NOMO-1 treated with DMSO at 0.1 percent for 48 hours (cell line): Measurements from ENCODE around the gene PTPN14.
"Not testable (repeated sequence)": the region's sequence is repeated elsewhere in the genome, so short reads cannot be mapped to it uniquely, and the experiment has no call there.

Experiments used
- DNase-seq: peaks from one replicate; lab custom pipeline; 2025; ENCODE audit not compliant: unreplicated experiment; lab: John Stamatoyannopoulos, UW

PTPN14 gene

DNA sequence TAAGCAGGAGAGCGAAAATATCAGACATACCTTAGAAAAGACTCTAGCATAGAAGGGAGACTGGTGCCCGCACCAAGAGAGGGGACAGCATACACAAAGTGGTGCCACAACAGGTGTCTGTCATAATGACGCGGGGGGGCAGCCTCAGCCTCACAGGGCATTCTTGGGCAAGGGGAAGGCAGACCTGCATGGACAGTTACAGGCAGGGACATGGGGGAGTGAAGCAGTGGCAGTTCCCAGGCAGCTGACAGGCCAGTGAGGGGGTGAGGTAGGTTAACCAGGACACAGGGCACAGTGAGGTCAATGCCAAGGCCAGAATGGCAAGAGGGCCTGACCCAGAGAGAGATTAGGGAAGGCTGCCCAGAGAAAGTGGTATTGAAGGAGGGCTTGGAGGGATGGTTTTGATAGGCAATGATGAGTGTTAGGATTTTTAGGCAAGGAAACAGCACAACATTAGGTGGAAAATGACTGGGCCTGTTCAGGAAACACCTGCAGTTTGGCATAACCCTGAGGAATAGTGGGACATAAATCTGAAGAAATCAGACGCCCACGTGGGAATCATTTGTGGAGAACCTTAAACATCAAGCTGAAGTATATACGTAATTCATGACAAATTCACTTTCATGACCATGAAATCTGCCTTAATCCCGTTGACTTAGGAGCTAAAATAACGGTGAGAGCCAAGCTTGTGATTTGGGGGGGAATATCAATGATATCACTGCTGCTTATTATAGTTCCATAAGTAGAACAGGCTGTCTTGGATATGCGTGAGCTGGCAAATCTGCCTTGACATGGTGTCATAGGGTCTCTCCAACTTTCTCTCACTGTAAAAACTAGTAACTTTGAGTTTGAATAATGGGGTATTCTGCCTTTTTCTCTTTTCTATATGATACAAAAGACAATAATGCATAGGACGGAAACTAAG is 8.9 kb downstream of the PTPN14 start:
- DNase-seq = no peak

DNA sequence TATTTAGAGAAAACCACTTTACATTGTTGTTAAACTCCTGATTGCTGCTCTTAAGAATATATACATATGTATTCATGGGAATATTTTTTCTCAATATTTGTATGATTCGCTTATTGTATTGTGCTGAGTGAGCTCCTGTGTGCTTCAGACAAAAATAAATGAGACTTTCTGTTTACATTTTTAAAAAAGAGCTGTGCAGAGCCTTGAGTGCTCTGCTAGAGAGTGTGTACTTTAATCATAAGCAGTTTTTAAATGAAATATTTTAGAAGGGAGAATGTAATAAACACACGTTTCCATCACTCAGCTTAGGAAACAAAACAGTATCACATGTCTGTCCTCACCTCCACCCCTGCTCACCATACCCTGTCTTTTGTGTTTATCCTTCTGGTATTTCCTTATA is 9.7 kb downstream of the PTPN14 start:
- no peak for DNase-seq

DNA sequence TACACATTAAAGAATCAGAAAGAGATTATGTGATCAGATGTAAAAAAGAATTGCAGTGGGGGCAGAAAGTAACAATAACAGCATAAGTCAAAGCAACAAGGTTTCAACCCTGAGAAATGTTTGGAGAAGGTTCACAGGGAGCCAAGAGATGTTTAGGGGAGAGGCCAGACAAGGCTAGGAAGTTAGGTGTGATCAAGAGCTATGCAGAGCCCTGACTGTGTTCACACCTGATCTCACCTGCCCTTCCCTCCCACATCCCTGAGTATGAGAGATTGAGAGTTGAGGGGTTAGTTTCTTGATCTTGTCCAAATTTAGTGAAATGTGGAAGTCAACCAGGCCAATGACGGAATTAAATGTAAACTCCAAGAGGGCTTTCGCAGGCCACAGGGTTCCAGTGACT is 10.2 kb downstream of the PTPN14 start:
- DNase-seq = no peak

DNA sequence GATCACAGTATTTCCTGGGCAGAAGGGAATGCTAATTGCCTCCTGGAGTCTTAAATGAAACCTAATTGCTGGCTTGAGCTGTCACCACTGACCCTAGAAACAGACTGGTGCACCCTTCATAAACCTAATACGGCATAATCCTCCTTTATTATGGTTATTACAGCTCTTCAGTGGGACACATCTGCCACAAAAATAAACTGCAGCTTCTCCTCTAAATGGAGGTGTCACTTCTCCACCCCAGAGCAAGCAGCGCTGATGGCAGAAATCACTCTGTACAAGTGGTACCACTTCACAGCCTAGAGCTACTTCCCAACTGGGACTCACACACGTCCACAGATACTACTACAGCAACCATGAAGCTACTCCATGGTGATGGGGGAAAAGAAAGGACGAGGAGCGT is 11.1 kb downstream of the PTPN14 start:
- no peak for DNase-seq

DNA sequence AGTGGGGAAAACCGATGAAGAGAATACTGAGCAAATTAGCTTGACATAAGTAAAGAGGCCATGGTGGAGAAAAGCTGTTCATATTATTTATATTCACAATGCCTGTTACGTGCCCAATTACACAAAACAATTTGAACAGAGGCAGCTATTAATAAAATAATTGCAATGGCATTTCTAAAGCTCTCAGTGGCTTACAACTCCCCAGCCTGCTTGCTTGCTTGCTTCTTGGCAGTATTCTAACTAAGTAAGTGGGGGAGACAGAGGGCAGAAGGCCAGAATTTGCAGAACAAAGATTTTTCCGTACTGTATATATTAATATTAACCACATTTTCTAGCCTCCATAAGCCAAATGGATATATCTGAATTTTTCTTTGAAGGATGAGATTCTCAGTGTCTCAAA is 12.9 kb downstream of the PTPN14 start:
- DNase-seq = no peak

DNA sequence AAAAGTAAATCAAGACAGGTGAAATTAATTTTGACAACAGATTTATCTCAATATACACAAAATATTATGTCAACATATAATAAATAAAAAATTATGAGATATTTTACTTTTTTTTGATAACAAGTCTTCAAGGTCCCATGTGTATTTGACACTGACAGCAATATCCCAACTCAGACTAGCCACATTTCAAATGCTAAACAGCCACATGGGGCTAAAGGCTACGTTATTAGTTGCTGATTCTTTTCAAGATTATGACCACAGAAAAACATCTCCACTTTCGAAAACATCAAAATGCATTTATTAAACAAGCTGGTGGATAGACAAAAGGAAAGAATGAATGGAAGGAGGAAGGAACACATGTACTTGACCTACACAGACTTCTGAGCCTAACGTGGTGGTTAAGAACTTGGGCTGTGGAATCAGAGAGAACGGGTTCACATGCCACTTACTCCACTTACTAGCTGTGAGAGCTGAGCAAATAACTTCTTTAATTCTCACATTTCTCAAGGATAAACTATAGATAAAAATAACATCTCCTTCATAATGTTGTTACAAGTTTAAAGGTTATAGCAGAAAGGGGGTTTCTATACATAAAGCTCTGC is 13.4 kb downstream of the PTPN14 start:
- DNase-seq = no peak

DNA sequence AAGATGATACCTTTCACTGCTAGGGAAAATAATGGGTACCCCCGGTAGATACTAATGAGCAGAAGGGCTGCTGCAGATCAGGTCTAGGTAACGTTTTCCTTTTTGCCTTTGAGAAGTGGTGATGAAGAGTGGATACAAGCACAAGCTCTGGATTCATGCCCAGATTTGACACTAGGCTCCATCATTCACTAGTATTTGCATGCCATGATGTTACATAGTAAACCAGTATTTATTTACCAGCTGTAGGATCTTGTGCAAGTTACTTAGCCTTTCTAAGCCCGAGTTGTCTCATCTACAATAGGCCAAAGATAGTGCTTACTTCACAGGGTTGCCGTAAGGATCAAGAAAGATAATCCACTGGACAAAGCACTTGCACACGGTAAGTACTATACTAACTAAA is 14.2 kb downstream of the PTPN14 start:
- no peak for DNase-seq

DNA sequence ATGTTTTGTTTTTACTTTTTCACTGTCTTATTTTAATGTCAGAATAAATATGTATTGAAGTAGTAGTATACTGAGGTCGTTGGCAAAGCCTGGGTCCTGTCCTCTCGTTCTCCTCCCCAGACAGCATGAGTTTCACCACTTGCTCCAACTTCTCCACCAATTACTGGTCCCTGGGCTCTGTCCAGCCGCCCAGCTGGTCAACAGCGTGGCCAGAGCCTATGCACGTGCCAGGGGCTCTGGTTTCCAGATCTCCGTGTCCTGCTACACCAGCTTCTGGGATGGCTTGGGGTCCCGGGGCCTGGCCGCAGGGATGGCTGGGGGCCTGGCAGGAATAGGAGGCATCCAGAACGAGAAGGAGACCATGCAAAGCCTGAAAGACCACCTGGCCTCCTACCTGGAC is 19.3 kb downstream of the PTPN14 start:
- no peak for DNase-seq

DNA sequence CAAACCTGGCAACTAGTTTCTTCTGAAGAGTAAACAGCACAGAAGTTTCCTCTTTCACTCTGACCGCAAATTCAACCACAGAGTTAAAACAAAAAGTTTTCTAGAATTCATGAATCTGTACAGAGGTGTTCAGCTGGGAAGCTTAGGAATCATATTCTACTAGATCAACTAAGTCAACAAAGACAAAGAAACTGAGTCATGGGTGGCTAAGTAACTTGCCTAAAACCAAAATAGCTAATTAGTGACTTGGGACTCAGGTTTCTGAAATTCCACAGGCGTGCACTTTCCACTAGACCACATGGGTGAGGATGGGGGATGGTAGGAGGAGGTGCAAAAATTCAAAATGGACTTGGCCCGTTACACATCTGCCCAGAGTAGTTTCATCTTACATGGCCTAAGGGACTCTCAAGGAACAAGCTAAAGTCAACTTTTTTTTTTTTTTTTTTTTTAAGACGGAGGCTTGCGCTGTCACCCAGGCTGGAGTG is 25.8 kb downstream of the PTPN14 start:
- DNase-seq = peak; percentile 40

DNA sequence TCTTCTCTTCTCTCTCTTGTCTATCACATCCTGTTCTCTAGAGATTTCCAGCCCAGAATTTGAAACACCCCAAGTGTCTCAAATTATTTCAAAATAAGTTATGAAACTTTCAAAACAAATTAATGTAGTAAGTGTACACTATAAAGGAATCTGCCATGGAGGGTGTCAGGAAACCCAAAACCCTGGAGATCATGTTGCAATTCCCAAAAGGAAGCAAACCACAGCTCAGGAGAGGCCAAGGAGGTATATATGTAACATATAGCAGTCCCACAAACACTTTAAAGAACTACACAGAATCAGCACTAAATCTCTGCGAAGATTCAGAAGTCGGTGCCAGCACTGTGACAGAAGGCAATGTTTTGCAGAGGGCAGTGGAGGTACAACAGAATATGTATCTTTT is 26.6 kb downstream of the PTPN14 start:
- DNase-seq = no peak

DNA sequence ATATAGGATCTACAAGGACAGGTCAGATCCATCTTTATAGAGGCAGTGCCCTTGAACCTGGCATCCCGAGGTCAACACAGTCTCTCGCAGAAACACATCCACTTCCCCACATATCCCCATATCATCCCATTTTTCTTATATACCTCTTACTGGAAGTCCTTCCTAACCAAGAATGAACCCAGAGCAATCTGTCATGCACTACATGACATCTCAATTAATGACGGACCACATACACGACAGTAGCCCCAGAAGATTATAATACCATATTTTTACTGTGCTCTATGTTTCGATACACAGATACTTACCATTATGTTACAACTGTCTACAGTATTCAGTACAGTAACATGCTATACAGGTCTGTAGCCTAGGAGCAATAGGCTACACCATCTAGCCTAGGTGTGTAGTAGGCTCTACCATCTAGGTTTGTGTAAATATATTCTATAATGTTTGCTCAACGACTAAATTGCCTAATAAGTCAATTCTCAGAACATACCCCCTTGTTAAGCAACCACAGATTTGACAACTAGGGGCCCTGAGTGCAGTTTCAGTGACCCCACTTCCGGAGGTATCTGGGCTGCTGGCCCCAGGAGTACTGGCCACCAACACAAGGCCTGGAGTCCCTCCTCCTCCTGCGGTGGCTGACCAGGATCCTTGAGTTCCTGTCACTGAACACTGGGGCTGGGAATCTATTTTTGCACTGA is 28.1 kb downstream of the PTPN14 start:
- peak; percentile 15 for DNase-seq

DNA sequence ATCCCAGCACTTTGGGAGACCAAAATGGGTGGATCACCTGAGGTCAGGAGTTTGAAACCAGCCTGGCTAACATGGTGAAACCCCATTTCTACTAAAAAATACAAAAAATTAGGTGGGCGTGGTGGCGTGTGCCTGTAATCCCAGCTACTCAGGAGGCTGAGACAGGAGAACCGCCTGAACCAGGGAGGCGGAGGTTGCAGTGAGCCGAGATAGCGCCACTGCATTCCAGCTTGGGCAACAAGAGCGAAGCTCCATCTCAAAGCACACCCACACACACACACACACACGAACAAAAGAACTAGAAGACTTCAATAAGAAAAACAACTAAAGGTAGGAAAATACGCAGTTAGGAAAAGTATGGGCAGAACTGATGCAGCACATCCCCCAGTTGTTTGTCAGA is 29.9 kb downstream of the PTPN14 start:
- not testable (repeated sequence) for DNase-seq

DNA sequence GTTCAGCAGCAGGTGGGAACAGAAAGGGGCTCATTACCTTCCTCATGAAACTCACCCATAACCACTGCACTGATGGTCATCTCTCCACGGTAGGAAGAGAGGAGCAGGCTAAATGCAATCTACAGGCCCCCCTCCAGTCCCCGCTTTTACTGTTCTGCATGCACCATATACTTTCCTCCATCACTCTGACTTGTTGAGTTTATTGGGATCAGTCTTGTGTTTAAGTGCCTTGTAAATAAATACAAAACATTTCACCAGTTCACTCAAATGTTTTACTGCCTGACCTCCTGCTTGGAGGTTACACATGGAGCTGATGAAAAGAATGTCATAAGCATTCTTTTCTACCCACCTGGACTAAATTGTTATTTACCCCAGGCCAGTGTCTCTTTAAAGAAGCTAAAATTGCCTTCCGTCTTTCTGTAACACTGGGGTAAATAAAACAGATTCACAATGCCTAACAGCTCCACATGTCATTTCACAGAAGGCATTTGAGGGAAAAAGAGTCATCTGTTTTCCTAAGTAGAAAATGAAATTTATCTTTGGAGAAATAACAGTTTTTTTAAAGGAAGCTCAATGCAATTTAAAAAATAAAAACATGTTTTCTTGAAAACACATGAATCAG is 30.7 kb downstream of the PTPN14 start:
- no peak for DNase-seq

DNA sequence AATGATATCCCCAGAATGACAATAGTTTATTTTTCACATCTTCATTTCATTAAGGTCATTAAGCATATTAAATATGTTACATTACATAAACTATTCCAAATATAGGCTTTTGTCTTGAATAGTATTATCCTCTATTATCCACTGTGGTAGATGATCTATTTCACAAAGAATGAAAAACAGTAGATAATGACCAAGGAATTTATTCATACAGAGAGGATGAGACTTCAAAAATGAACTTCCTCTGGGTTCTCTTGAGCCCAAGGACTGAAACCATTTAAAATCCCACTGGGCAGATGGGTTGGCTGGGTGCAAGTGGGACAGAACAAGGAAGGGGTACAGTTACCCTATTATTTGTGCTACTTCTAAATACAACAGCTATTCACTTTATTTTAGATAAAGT is 33.0 kb downstream of the PTPN14 start:
- no peak for DNase-seq

DNA sequence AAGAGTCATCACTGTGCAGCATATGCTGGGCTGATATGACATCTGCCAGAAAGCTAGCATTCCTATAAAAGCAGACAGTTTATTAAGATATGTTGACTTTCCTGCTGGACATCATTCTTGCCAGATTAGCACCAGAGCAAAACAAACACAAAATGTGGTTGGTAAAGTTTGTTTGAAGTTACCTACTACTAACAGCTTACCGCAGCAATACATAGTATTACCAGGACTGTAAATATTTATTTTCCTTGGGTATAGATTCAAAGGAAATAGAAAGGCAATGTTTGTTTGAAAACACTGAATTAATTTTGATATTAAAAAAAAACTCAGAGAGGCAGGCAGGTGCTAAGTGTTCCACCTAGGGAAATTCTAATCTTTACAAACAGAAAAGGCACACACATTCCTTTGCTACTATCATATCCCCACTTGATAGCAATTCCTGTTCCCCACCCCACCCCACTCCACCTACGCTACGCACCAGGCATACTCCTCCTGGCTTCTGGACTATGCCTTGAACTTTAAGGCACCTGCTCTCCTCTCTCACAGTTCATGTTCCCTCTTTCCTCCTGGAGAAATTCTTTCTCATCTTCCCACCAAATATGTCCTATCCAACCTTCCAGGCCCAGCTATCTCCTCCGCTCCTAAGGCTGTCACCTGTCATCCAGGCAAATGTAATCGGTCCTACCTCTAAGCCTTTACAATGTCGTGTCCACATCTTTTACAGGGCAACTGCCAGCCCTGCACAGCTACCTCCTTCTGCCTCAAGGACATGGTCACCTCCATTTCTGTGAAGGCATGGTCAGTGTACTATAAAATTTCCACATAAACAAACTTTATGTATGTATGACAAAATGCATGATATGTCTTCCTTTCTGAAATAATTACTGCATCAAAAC is 34.7 kb downstream of the PTPN14 start:
- no peak for DNase-seq

DNA sequence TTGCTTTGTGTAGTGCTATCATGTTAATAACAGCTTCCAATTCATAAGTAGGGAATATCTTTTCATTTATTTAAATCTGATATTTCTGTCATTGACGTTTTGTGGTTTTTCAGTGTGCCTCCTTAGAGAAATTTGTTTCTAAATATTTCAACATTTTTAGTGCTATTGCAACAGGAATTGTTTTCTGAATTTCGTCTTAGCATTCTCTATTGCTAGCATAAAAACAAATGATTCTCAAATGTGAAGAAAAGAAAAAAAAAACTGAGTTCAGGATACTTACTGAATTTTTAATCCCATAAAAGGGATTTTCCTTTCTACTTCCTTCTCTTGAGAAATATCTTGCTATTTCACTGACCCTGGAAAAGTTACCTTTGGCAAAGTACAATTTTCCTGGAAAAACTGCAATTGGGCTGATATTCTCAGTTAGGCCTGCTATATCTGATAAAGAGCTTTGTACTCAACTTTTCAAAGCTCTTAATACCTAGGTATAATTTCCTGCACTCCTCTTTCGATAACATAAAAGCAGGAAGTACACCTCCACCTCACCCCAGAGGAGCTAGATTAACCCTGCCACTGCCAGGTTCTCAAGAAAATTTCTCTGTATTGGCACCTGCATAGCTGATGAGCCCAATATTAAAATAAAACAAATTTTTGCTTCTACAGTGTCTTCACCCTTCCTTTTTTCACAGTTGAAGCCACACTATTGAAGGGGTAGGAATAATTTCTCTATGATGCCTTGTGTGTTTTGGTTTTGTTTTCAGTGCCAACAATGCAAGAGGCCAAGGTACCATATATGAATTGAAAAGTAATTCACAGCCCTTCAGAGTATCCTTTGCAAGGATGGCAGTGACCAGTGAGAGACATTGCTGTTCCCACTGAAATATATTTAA is 35.6 kb downstream of the PTPN14 start:
- DNase-seq = peak; percentile 21

DNA sequence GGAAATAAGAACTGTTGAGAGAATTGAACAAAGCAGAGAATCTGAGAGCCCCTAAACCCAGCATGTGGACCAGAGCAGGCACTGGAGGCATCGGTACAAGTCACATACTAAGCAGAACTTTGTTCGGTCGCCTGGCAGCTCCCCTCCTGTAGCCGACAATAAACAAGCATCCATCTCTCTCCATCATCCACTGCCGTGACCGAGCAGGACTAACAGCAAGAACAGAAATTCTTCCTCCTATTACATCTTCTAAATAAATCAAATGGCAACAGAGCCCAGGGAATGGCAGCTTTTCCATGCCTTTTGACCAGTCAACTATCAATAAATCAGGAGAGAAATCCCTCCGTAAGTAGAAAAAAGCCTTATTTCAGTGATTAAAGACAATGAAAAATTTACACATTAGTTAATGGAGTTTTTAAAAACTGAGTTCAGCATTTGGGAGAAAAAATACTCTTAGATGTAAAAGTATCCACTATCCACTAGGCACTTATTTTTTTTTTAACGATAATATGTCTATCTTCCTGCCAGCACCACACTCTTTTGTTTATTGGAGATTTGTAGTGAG is 36.5 kb downstream of the PTPN14 start:
- no peak for DNase-seq

DNA sequence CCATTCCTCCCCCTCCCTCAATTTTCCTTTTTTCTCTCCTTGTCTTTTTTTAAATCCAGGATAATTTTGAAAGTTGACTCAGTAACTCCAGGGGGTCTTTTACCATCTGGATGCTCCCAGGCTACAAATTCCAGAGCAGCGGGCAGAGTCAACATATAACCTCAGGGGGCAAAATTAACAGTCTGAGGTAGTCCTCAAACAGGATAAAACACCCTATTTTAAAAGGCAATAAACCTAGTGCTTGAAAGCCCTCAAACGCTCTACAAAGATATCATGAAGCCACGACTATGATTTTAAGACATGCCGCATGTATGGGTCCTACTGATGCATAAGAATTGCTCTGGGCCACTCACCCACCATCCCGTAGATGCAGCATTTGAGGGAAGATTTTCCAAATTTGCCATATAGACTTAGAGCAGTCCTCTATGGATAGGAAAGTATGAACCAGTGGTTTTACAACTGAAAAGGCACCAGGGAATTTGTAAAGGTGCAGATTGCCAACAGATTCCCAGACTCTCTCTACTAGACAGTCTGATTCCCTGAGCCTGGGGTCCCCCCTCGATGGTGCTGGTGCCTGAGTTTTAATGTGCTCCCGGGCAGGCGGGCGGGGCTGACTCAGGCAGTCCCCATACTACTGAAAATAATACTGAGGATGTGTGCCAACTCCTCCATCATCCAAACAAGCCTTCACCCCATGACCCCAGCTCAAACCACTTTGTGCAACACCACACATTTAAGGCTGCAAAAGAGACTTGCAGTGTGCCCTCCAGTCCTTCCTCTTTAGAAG is 37.2 kb downstream of the PTPN14 start:
- DNase-seq = peak; percentile 66
